Esophagus muscularis mucosa (tissue), 4 donors: ENCODE results near the gene ZNF607. TPM values are rescaled to one million over a fixed set of nuclear protein-coding genes. Genes with fewer than 3 reads are reported as not detected.
"Not testable (repeated sequence)": the region's sequence is repeated elsewhere in the genome, so short reads cannot be mapped to it uniquely, and the experiment has no call there.

ENCODE experiments used
- DNase-seq: peaks from one replicate; pipeline ENCODE4 v3.0.0-alpha.2; 2017; ENCODE audit errors: extremely low spot score
- H3K27ac ChIP-seq, 4 donors: fragments of 200-600 bp; sonication (generic); replicated peaks in 1 of 4; 1 replicate in 3 of 4; 2 replicates in 1 of 4; pipeline ENCODE4 v1.5.1; 2016 to 2019; ENCODE audit warnings: mild to moderate bottlenecking in 1 of 4
- H3K27me3 ChIP-seq, 4 donors: fragments of 200-600 bp; sonication (generic); one replicate each; pipeline versions ENCODE4 v1.5.1 to v1.6.0; 2016 to 2019
- H3K36me3 ChIP-seq, 4 donors: fragments of 200-600 bp; sonication (generic); one replicate each; pipeline ENCODE4 v1.5.1; 2016 to 2019
- H3K4me1 ChIP-seq, 4 donors: fragments of 200-600 bp; sonication (generic); one replicate each; pipeline ENCODE4 v1.5.1; 2016 to 2019
- H3K4me3 ChIP-seq, 4 donors: fragments of 200-600 bp; sonication (generic); 1 replicate in 2 of 4; 2 replicates in 2 of 4; pipeline ENCODE4 v1.5.1; 2016 to 2019; ENCODE audit warnings: mild to moderate bottlenecking in 4 of 4, moderate library complexity in 1 of 4
- H3K9me3 ChIP-seq, 4 donors: fragments of 200-600 bp; sonication (generic); 1 replicate in 3 of 4; 2 replicates in 1 of 4; pipeline ENCODE4 v1.5.1; 2016 to 2019
- EP300 ChIP-seq: sonication (generic); formaldehyde crosslinking; IDR thresholded peaks from one replicate; pipeline ENCODE4 v1.6.1; 2017; ENCODE audit warnings: antibody characterized with exemption
- POLR2A ChIP-seq: fragments of 450-650 bp; IDR thresholded peaks from one replicate; pipeline ENCODE4 v1.6.1; 2017; ENCODE audit warnings: antibody characterized with exemption, moderate library complexity, mild to moderate bottlenecking, low read depth
- POLR2AphosphoS5 ChIP-seq, 2 donors: sonication (generic); formaldehyde crosslinking; IDR thresholded peaks; one replicate each; pipeline ENCODE4 v1.6.1; 2017; ENCODE audit warnings: antibody characterized with exemption in 2 of 2
- WGBS: methylation state at CpG from one replicate; pipeline ENCODE4 v1.1.5; 2018; 5-methylcytosine and 5-hydroxymethylcytosine counted together
- intact Hi-C: fragments of 100-400 bp; cut with DNase I; formaldehyde crosslinking; loops from one replicate; pipeline ENCODE4 v1.15.1; 2023
- total RNA-seq, 4 donors: library from RNA; depleted of rRNA; stranded (reverse); fragments of >200 nt; gene quantifications; one replicate each; pipeline versions ENCODE4 v1.1.0 to v1.2.1, GENCODE V29; 2016
- TF ChIP-seq, protein P1 (sequence below), 3 experiments: fragments of 200-600 bp in 2 of 3; fragments of 450-650 bp in 1 of 3; sonication (generic) in 2 of 3; IDR thresholded peaks; one replicate each; pipeline ENCODE4 v1.5.1; 2017 to 2019; ENCODE audit warnings: antibody characterized with exemption in 3 of 3, mild to moderate bottlenecking in 2 of 3, moderate library complexity in 1 of 3

The ZNF607 gene
- 1 to 10 TPM; 2.3 to 8.8 (median 6.7) TPM for total RNA-seq

DNA sequence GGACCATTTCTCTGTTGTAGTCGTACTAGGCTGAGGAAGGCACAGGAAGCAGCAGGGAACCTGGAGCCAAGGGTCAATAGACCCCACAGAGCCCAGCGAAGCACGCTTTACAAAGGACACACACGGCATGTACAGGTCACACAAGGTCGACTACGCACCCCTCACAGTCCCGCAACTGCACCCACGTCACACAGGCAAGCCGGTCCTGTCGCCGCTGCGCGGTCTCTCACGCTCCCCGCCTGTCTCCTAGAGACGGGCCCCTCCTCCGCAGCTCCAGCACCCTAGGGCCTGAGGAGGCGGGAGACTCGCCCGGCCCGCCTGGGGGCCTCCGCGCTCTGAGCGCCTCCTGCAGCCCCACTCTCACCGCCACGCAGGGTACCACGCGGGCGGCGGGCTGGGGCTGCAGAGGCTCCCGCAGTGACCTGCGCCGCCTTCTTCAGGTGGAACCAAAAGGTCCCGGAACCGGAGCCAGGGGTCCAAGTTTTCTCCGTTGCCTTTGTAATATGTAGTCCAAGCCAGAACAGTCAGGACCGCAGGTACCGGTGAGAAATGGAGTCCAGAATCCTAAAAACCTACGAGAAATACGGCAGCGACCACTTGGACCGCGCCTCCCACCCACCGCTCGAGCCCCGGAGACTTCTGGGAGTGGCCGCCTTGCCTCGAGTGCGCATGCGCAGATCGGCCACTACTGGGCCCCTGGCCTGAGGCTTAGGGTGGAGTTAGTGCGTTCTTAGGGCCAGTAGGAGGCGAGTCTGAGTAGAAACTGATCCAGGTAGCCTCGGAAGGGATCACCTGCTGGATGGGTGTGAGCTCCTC is at the start of gene ZNF607:
Gene ZNF607, minus strand, starts transcription at position 651 of the 816 bp plus-strand sequence. CDS start 8,143 bp downstream, outside the sequence.
- intact Hi-C loops, result no loop called here
- H3K27ac ChIP-seq, result peak within 1 kb of the TSS; percentile 74 to 91 (median 86)
- H3K27me3 ChIP-seq, result no peaks in the 10 kb centered on the region
- DNase-seq, result peak; percentile 93
- TF ChIP-seq, protein P1, sequence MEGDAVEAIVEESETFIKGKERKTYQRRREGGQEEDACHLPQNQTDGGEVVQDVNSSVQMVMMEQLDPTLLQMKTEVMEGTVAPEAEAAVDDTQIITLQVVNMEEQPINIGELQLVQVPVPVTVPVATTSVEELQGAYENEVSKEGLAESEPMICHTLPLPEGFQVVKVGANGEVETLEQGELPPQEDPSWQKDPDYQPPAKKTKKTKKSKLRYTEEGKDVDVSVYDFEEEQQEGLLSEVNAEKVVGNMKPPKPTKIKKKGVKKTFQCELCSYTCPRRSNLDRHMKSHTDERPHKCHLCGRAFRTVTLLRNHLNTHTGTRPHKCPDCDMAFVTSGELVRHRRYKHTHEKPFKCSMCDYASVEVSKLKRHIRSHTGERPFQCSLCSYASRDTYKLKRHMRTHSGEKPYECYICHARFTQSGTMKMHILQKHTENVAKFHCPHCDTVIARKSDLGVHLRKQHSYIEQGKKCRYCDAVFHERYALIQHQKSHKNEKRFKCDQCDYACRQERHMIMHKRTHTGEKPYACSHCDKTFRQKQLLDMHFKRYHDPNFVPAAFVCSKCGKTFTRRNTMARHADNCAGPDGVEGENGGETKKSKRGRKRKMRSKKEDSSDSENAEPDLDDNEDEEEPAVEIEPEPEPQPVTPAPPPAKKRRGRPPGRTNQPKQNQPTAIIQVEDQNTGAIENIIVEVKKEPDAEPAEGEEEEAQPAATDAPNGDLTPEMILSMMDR (IDR thresholded peaks at IDR 0.05), result peak; percentile 58 to 72 (median 70)
- peak; percentile 89 to 90 for TF ChIP-seq POLR2AphosphoS5 (IDR thresholded peaks at IDR 0.05)
- TF ChIP-seq POLR2A, result no peak
- no peak for TF ChIP-seq EP300
- WGBS, result 0% methylated on average over 28 of the region's 54 CpGs
- peak within 1 kb of the TSS; percentile 69 to 99 (median 82) for H3K4me3 ChIP-seq
- peaks cover 11 to 18% (median 12%) of the 10 kb centered on the region in 4 donors for H3K4me1 ChIP-seq
- H3K36me3 ChIP-seq, result peaks cover 0 to 9% (median 7%) of the 10 kb centered on the region in 4 donors
- no peaks in the 10 kb centered on the region for H3K9me3 ChIP-seq

DNA sequence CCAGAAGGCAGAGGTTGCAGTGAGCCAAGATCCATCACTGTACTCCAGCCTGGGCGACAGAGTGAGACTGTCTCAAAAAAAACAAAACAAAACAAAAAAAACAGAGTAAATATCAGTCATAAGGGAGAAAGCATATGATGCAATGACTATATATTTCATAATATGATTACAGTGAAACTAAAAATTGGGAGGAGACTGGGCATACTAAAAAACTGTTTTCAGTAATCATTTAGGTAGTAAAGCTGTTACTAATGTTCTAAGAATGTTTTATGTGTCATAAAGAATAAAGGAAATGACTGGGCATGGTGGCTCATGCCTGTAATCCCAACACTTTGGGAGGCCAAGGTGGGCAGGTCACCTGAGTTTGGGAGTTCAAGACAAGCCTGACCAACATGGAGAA is 43.9 kb upstream of the ZNF607 start:
- no peak overlapping the region for H3K27ac ChIP-seq
- no peak overlapping the region for H3K4me3 ChIP-seq
- no peaks in the 10 kb centered on the region for H3K4me1 ChIP-seq
- intact Hi-C loops, result no loop called here
- no peaks in the 10 kb centered on the region for H3K27me3 ChIP-seq
- peaks cover 4 to 96% (median 61%) of the 10 kb centered on the region in 4 donors for H3K36me3 ChIP-seq
- no peak for TF ChIP-seq EP300
- TF ChIP-seq POLR2AphosphoS5 (IDR thresholded peaks at IDR 0.05), result no peak
- TF ChIP-seq POLR2A, result no peak
- WGBS, result 89% methylated on average over 1 of the region's 1 CpG
- H3K9me3 ChIP-seq, result no peaks in the 10 kb centered on the region
- no peak for DNase-seq

DNA sequence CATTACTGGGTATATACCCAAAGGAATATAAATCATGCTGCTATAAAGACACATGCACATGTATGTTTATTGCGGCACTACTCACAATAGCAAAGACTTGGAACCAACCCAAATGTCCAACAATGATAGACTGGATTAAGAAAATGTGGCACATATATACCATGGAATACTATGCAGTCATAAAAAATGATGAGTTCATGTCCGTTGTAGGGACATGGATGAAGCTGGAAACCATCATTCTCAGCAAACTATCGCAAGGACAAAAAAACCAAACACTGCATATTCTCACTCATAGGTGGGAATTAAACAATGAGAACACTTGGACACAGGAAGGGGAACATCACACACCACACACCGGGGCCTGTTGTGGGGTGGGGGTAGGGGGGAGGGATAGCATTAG is 38.1 kb upstream of the ZNF607 start:
- H3K36me3 ChIP-seq, result peaks cover 4 to 74% (median 27%) of the 10 kb centered on the region in 4 donors
- H3K4me3 ChIP-seq, DNase-seq, H3K9me3 ChIP-seq, H3K27me3 ChIP-seq, H3K4me1 ChIP-seq, H3K27ac ChIP-seq, intact Hi-C loops: not testable (repeated sequence)
- 99% methylated on average over 4 of the region's 4 CpGs for WGBS

DNA sequence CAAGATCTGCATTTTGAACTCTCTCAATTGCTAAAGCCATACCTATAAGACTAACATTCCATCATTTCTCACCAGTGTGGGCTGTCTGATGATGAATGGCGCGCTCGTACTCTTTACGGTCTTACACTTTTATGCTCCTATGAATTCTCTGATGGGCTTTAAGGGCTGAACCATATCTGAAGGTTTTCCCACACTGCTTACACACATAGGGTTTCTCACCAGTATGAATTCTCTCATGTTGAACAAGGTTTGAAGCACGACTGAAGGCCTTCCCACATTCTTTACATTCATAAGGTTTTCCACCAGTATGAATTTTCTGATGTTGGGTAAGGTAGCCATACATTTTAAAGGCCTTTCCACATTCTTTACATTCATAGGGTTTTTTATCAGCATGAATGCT is 18.8 kb upstream of the ZNF607 start:
- WGBS, result 87% methylated on average over 5 of the region's 5 CpGs
- no peak for TF ChIP-seq EP300
- no peak for TF ChIP-seq POLR2A
- TF ChIP-seq, protein P1 (IDR thresholded peaks at IDR 0.05), result no peak
- no peak for TF ChIP-seq POLR2AphosphoS5 (IDR thresholded peaks at IDR 0.05)
- Histone ChIP-seq H3K4me3 (no peak overlapping the region), H3K27me3 (no peaks in the 10 kb centered on the region), H3K36me3 (peaks cover 21 to 72% (median 35%) of the 10 kb centered on the region in 4 donors), H3K27ac (no peak overlapping the region), H3K4me1 (no peaks in the 10 kb centered on the region), H3K9me3 (peaks cover 3 to 40% (median 27%) of the 10 kb centered on the region in 4 donors)
- no peak for DNase-seq
- intact Hi-C loops, result no loop called here

DNA sequence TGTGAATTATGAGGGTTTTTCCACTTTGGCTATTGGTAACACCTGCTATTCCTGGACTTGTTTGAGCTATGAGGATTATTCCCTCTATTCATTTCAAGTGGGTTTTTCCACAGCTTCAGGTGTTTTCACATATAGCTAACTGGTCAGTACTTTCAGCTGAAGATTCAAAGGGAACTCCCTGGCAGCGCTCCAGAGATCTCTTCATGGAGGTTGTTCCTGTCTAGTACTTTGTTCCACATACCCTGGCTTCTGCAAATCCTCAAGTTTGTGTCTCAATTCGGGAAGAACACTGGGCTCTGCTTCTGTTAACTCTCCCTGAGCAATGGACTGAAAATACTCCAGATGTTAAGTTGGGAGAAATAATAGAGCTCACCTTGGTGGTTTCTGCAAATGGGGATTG is 5.6 kb upstream of the ZNF607 start:
- Histone ChIP-seq H3K4me3 (no peak overlapping the region), H3K4me1 (no peaks in the 10 kb centered on the region), H3K27ac (no peak overlapping the region), H3K9me3 (no peaks in the 10 kb centered on the region), H3K27me3 (no peaks in the 10 kb centered on the region), H3K36me3 (peaks cover 0 to 3% (median 2%) of the 10 kb centered on the region in 4 donors)
- TF ChIP-seq EP300 (no peak), POLR2AphosphoS5 (IDR thresholded peaks at IDR 0.05) (no peak), POLR2A (no peak)
- TF ChIP-seq, protein P1 (IDR thresholded peaks at IDR 0.05), result no peak
- DNase-seq, result no peak
- WGBS, result 74% methylated on average over 2 of the region's 2 CpGs
- intact Hi-C loops, result no loop called here
